Middle frontal gyrus (tissue), 1 donor: ENCODE measurements around the gene TEAD2.

Experiments used
- DNase-seq: peaks from one replicate; pipeline ENCODE4 v3.0.0-alpha.2; 2015; ENCODE audit warnings: low spot score; ENCODE audit errors: extremely low spot score

Gene TEAD2

GRCh38 chr19:49348305-49349189 is 13.7 kb downstream of the TEAD2 start:
- DNase-seq: no peak

GRCh38 chr19:49347835-49348234 is 14.4 kb downstream of the TEAD2 start:
- no peak for DNase-seq

DNA sequence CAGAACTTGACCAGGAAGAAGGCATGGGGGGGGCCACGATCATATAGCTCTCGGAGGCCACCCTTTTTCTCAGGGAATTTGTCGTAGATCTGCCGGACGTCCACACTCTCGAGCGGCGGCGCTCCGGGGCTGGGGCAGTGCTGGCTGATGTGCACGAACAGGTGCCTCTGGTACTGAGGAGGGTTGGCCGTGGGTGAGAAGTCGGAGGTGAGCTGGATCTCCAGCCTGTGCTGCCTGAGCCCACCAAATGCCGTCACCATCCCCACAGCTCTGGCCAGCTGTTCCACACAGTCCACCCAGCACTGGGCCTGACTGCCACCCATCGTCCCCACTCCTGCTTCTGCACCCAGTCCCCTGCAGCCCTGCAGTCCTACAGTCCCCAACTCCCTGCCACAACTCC is 15.0 kb downstream of the TEAD2 start:
- no peak for DNase-seq

DNA sequence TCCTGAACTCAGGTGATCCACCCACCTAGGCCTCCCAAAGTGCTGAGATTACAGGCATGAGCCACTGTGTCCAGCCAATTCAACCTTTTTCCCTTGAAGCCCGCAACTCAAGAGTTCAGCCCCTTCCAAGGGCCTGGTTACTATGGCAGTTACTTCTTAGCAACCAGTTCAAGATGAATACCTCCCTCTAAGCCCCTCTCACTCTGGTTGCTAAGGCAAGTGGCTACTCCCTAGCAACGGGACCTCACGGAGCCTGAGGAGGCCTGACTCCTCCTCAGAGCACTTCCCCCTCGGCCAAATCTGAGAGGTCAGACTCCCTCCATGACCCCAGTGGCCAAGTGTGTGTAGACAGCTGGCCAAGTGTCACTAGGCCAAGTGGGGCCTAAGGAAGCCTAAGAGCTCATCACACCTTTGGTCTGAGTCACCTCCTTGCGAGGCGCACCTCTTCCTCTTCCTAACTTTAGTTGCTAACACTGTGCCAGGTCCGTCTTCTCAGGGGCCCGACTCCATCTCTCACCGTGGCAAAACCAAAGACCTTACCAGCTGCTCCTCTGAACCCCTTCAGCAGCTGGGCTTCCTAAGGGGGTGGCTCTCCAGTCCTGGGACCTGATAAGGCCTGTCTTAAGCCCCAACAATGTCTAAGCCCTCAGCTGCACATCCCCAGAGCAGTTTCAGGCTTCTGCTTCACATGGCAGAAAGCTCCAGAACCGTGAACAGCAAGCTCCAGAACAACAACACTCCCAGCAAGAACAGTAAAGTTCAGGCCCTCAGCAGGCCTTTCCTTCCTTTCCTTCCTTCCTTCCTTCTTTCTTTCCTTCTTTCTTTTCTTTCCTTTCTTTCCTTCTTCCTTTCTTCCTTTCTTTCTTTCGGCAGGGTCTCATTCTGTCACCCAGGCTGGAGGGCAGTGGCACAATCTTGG is 17.5 kb downstream of the TEAD2 start:
- DNase-seq: no peak

- no peak for DNase-seq
Measured at GRCh38 chr19:49343123-49343522, 19.1 kb downstream of the TEAD2 start.

GRCh38 chr19:49342291-49342721 is 19.9 kb downstream of the TEAD2 start:
- no peak for DNase-seq

GRCh38 chr19:49340865-49341718 is 21.1 kb downstream of the TEAD2 start:
- DNase-seq: no peak

DNA sequence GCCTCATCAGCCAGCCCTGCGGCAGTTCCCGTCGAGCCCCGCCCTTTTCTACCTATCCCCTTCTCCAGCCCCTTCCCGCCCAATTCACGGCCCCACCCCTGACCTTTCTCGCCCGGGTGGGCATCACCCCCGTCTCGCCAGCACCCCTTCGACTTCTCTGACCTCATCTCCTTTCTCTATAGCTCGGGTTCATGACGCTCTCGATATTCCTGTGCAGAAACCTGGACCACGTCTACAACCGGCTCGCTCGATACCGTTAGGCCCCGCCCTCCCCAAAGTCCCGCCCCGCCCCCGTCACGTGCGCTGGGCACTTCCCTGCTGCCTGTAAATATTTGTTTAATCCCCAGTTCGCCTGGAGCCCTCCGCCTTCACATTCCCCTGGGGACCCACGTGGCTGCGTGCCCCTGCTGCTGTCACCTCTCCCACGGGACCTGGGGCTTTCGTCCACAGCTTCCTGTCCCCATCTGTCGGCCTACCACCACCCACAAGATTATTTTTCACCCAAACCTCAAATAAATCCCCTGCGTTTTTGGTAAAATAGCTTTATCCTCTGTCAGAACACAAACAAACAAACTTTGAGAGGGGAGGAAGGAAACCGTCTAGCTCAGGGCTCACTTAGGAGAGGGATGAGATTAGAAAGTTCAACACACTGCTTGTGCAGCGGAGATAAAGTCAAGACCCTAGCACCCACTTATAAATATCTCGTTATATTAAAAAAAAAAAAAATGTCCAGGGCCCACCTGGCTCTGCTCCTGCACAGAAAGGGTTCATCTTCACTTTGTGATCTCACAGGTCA is 21.9 kb downstream of the TEAD2 start:
- DNase-seq: no peak

GRCh38 chr19:49339301-49340068 is 22.7 kb downstream of the TEAD2 start:
- DNase-seq: peak; percentile 42

DNA sequence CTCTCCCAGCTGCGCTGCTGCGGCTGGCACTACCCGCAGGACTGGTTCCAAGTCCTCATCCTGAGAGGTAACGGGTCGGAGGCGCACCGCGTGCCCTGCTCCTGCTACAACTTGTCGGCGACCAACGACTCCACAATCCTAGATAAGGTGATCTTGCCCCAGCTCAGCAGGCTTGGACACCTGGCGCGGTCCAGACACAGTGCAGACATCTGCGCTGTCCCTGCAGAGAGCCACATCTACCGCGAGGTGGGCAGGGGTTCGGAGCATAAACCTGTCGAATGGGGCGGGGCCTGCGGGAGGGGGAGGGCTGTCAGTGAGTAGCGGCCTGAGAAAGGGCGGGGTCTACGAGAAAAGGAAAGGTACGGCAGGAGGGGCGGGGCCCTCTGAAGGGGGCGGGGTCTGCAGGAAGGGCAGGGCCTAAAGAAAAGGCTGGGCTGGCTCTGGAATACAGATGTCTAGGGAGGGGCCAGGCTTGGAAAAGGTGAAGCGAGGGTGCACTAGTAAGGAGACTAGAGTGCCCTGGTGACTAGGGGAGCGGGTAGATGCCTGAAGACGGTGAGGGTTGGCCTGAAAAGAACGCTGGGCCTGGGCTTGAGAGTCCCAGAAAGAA is 23.4 kb downstream of the TEAD2 start:
- DNase-seq: no peak

GRCh38 chr19:49338023-49338677 is 24.1 kb downstream of the TEAD2 start:
- no peak for DNase-seq

GRCh38 chr19:49337267-49338022 is 24.8 kb downstream of the TEAD2 start:
- no peak for DNase-seq

DNA sequence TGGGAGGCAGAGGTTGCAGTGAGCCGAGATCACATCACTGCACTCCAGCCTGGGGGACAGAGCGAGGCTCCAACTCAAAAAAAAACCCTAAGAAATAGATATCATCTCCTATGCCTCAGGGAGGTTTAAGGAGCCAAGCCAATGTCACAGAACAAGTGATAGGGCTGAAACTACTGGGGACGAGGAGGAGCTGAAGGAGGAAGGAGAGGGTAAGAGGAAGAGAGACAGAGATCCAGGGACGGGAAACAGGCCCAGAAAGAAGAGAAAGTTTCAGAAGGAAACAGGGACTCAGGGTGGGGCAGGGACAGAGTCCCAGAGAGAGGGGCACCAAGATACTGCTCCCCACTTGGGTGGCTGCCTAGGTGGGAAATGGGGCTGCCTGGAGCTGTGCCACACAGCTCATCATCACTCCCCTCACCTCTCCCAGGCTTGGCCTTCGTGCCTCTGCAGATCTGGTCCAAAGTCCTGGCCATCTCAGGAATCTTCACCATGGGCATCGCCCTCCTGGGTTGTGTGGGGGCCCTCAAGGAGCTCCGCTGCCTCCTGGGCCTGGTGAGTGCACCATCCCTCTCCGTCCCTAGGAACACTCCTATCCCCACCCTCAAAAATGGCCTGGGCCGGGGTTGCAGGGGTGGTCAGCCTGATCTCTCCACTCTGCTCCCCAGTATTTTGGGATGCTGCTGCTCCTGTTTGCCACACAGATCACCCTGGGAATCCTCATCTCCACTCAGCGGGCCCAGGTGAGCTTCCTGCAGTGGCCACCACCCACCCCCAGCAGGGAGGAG is 25.5 kb downstream of the TEAD2 start:
- DNase-seq: no peak

DNA sequence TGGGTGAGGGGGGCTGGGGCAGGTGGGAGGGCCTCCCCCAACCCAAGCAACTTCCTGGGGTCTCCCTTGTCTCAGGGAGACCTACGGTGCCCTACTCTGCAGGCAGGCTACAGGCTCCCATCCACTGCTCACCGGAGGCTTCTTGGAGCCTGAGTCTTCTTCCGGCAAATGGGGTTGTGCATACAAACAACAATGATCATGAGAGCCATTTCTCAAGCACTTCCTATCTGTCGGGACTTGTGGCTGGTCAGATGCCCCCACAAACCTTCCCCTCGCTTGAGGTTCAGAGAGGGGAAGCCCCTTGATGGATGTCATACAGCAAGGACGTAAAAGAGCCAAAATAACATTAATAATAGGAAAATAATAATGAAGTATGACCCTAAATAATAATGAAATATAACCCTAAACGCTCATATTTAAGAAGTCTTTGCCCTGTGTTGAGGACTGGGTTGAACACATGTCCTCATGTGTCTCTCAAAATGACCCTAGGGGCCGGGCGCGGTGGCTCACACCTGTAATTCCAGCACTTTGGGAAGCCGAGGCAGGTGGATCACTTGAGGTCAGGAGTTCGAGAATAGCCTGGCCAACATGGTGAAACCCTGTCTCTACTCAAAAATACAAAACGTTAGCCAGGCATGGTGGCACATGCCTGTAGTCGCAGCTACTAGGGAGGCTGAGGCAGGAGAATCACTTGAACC is 26.3 kb downstream of the TEAD2 start:
- no peak for DNase-seq

DNA sequence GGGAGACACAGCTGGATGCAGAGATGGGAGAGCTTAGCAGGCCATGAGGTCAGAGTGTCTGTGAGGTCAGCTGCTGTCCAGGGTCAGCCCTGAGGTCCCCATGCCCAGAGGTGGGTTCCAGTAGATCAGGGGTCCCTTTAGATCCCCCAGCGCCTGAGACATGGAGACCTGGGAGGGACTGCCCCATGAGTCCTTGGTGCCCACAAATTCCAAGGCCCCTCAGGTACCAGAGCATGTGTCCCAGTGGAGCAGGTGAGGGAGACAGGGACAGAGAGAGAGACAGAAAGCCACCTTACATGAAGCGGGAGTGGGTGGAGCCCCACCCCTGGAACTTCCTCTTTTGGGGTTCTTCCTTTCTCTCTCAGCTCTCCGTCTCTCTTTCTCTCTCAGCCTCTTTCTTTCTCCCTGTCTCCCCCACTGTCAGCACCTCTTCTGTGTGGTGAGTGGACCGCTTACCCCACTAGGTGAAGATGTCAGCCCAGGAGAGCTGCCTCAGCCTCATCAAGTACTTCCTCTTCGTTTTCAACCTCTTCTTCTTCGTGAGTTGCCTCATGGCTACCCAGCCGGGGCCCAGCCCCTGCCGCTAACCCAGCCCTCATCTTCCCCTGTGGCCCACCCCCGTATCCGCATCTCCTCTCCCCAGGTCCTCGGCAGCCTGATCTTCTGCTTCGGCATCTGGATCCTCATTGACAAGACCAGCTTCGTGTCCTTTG is 27.0 kb downstream of the TEAD2 start, which contains the start of gene CD37:
Gene CD37 (plus strand): TSS at position 336 of the 713 bp plus-strand sequence. CDS start 135 bp downstream, at position 471.
- no peak for DNase-seq

- no peak for DNase-seq
Measured at GRCh38 chr19:49333811-49334288, 28.4 kb downstream of the TEAD2 start.
